Transverse colon (tissue), 4 donors: Measurements from ENCODE around the gene HOXB9. TPM values are rescaled to one million over a fixed set of nuclear protein-coding genes. Genes with fewer than 3 reads are reported as not detected.

Source experiments
- DNase-seq: peaks from one replicate; pipeline ENCODE4 v3.0.0-alpha.2; 2019
- H3K27ac ChIP-seq, 4 donors: fragments of 200-600 bp; sonication (generic); 2 replicates each; pipeline ENCODE4 v1.5.1; 2016 to 2018; ENCODE audit warnings: inconsistent platforms in 4 of 4
- H3K27me3 ChIP-seq: fragments of 200-600 bp; sonication (generic); 2 replicates; pipeline ENCODE4 v1.5.1; 2017; ENCODE audit warnings: inconsistent platforms
- H3K36me3 ChIP-seq, 4 donors: fragments of 200-600 bp; sonication (generic); 2 replicates each; pipeline ENCODE4 v1.5.1; 2017 to 2019; ENCODE audit warnings: inconsistent platforms in 4 of 4
- H3K4me1 ChIP-seq, 4 donors: fragments of 200-600 bp; sonication (generic); 2 replicates each; pipeline ENCODE4 v1.5.1; 2017 to 2020; ENCODE audit warnings: inconsistent platforms in 4 of 4
- H3K4me3 ChIP-seq, 4 donors: fragments of 200-600 bp; sonication (generic); 1 replicate in 1 of 4; 2 replicates in 3 of 4; pipeline versions ENCODE4 v1.5.1 to v1.6.1; 2017 to 2019; ENCODE audit warnings: inconsistent platforms in 4 of 4
- H3K9me3 ChIP-seq, 2 donors: fragments of 200-600 bp; sonication (generic); 2 replicates each; pipeline ENCODE4 v1.5.1; 2017 to 2019; ENCODE audit warnings: inconsistent platforms in 2 of 2
- EP300 ChIP-seq: sonication (generic); formaldehyde crosslinking; IDR thresholded peaks from one replicate; pipeline ENCODE4 v1.6.1; 2017; ENCODE audit warnings: antibody characterized with exemption, low read depth
- POLR2A ChIP-seq: fragments of 450-650 bp; IDR thresholded peaks from one replicate; pipeline ENCODE4 v1.6.1; 2016; ENCODE audit warnings: antibody characterized with exemption, mild to moderate bottlenecking, moderate library complexity
- POLR2AphosphoS5 ChIP-seq, 3 donors: sonication (generic); formaldehyde crosslinking; IDR thresholded peaks; one replicate each; pipeline ENCODE4 v1.6.1; 2016; ENCODE audit warnings: antibody characterized with exemption in 3 of 3
- WGBS, 2 donors: methylation state at CpG; one replicate each; pipeline ENCODE4 v1.1.5; 2018; ENCODE audit warnings: low coverage in 1 of 2; 5-methylcytosine and 5-hydroxymethylcytosine counted together
- in situ Hi-C, 4 donors: fragments of 200-750 bp; cut with MboI; loops; one replicate each; pipeline versions ENCODE4 v1.15.0 to v1.15.1; 2017; ENCODE audit warnings: low sequenced_read_pairs in 3 of 4, low pct_ligation_motif_present in 1 of 4, low pct_unique_long_range_greater_than_20kb in 1 of 4
- intact Hi-C: fragments of 100-400 bp; cut with DNase I; formaldehyde crosslinking; loops from one replicate; pipeline ENCODE4 v1.15.1; 2023; ENCODE audit warnings: low total_unique reads
- total RNA-seq, 4 donors: library from RNA; depleted of rRNA; stranded (reverse); fragments of >200 nt; gene quantifications; one replicate each; pipeline ENCODE4 v1.1.0, GENCODE V29; 2016
- TF ChIP-seq, protein P1 (sequence below), 5 experiments: fragments of 200-600 bp in 3 of 5; fragments of 450-650 bp in 2 of 5; sonication (generic) in 3 of 5; IDR thresholded peaks; 1 replicate in 2 of 5; 2 replicates in 3 of 5; pipeline ENCODE4 v1.5.1; 2016 to 2017; ENCODE audit warnings: antibody characterized with exemption in 5 of 5, inconsistent platforms in 3 of 5, mild to moderate bottlenecking in 2 of 5, moderate library complexity in 1 of 5

HOXB9 gene
- total RNA-seq, 4 donors from 2014 or later, result 19.8 to 54.3 (median 29.4) TPM

DNA sequence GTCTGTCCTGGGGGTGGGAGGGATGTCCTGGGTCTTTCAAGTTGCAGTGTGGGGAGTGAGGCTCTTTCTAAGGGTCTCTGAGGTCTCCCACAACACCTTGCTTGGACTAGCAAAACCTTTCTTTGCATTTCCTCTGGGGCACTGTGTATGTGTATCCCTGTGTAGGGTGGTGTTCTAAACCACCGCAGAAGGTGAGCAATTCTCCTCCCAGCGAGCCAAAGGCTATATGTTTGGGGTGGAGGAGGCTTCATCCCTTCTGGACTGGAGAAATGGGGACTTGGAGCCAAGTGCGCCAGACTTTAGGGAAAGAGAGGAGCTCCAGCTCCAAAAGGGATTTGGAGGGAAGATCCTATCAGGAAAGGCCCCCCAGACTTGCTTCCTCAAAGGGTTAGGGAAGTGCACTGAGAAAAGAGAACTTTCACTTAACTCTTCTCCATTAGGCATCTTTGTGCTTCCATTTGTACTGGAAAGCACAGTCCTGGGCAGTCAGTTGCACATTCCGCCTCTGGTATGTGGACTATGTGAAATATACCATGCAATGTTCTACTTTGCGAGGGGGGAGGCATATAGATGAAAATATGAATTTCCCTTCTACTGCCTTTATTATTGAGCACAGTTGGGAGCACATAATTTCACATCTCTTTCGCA, 18.9 kb upstream of the HOXB9 start:
- Histone ChIP-seq H3K4me3 (peak overlapping the region in 3 of 4 donors; percentile 57 to 60 (median 58)), H3K4me1 (peaks cover 2 to 30% (median 14%) of the 10 kb centered on the region in 4 donors), H3K27me3 (peaks cover 89% of the 10 kb centered on the region), H3K36me3 (no peaks in the 10 kb centered on the region), H3K9me3 (no peaks in the 10 kb centered on the region), H3K27ac (peak overlapping the region; percentile 86 to 93 (median 90))
- WGBS, 2 donors, result 38 to 58% methylated on average over 4 to 6 of the region's 6 CpGs
- in situ Hi-C loops (no loop called here), intact Hi-C loops (no loop called here)
- no peak for DNase-seq
- TF ChIP-seq, protein P1, sequence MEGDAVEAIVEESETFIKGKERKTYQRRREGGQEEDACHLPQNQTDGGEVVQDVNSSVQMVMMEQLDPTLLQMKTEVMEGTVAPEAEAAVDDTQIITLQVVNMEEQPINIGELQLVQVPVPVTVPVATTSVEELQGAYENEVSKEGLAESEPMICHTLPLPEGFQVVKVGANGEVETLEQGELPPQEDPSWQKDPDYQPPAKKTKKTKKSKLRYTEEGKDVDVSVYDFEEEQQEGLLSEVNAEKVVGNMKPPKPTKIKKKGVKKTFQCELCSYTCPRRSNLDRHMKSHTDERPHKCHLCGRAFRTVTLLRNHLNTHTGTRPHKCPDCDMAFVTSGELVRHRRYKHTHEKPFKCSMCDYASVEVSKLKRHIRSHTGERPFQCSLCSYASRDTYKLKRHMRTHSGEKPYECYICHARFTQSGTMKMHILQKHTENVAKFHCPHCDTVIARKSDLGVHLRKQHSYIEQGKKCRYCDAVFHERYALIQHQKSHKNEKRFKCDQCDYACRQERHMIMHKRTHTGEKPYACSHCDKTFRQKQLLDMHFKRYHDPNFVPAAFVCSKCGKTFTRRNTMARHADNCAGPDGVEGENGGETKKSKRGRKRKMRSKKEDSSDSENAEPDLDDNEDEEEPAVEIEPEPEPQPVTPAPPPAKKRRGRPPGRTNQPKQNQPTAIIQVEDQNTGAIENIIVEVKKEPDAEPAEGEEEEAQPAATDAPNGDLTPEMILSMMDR (IDR thresholded peaks at IDR 0.05), result no peak
- TF ChIP-seq POLR2A, result no peak
- no peak for TF ChIP-seq EP300
- no peak for TF ChIP-seq POLR2AphosphoS5 (IDR thresholded peaks at IDR 0.05)

DNA sequence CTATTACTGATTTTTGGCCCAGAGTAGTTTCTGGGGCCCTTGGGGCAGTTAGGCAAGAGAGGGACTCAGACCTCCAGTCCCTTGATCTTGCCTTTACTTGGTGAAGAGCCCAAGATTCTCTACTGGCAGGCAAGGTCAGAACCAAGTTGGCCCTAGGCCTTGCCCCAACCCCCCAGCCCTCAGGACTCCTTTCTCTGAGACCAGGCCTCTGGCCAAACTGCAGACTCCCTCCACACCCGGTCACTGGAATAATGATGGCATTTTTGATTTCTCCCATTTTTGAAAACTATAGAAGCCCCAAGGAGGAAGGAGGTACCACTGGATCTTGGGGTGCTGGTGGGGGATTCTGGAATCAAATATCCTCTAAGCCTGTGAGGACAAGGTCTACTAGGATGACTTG, 18.0 kb upstream of the HOXB9 start:
- no peak for DNase-seq
- Histone ChIP-seq H3K4me3 (peak overlapping the region in 3 of 4 donors; percentile 57 to 60 (median 58)), H3K4me1 (peaks cover 2 to 38% (median 18%) of the 10 kb centered on the region in 4 donors), H3K36me3 (no peaks in the 10 kb centered on the region), H3K27me3 (peaks cover 95% of the 10 kb centered on the region), H3K27ac (peak overlapping the region; percentile 86 to 93 (median 90)), H3K9me3 (no peaks in the 10 kb centered on the region)
- in situ Hi-C loops, result no loop called here
- TF ChIP-seq POLR2AphosphoS5 (IDR thresholded peaks at IDR 0.05) (no peak), POLR2A (no peak), EP300 (no peak)
- TF ChIP-seq, protein P1 (IDR thresholded peaks at IDR 0.05), result no peak
- intact Hi-C loops, result no loop called here
- 65% methylated on average over 1 of the region's 1 CpG; no CpG with 5 or more reads in 1 of the 2 donors for WGBS, 2 donors

DNA sequence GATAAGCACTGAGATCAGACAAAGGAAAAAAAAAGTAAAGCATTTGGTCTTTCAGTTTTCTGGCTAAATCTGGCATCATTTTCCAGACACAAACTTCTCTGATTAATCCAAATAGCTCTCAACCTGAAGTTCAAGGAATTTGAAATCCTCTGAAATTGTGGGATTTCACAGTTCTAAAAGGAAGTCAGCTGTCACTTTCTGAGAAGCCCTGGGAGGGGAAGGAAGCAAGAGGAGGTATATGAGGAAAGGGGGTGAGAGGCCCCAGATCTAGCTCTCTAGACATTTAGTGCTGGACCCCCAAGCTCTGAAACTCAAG, 17.5 kb upstream of the HOXB9 start:
- peaks cover 94% of the 10 kb centered on the region for H3K27me3 ChIP-seq
- no peaks in the 10 kb centered on the region for H3K9me3 ChIP-seq
- peaks cover 2 to 38% (median 20%) of the 10 kb centered on the region in 4 donors for H3K4me1 ChIP-seq
- intact Hi-C loops, result no loop called here
- peak overlapping the region in 2 of 4 donors; percentile 57 to 60 for H3K4me3 ChIP-seq
- DNase-seq, result no peak
- H3K36me3 ChIP-seq, result no peaks in the 10 kb centered on the region
- peak overlapping the region; percentile 86 to 93 (median 90) for H3K27ac ChIP-seq
- TF ChIP-seq POLR2AphosphoS5 (IDR thresholded peaks at IDR 0.05), result no peak
- no peak for TF ChIP-seq EP300
- TF ChIP-seq, protein P1 (IDR thresholded peaks at IDR 0.05), result no peak
- TF ChIP-seq POLR2A, result no peak
- in situ Hi-C loops, result no loop called here

GRCh38 chr17:48642843-48643696, 16.9 kb upstream of the HOXB9 start:
- H3K4me1 ChIP-seq, result peaks cover 2 to 37% (median 21%) of the 10 kb centered on the region in 4 donors
- peak overlapping the region in 3 of 4 donors; percentile 23 to 60 (median 57) for H3K4me3 ChIP-seq
- H3K9me3 ChIP-seq, result no peaks in the 10 kb centered on the region
- peak overlapping the region; percentile 86 to 93 (median 90) for H3K27ac ChIP-seq
- H3K27me3 ChIP-seq, result peaks cover 94% of the 10 kb centered on the region
- intact Hi-C loops, result no loop called here
- 29 to 37% methylated on average over 5 to 23 of the region's 23 CpGs for WGBS, 2 donors
- in situ Hi-C loops, result no loop called here
- no peak for DNase-seq
- TF ChIP-seq POLR2A (peak; percentile 34), POLR2AphosphoS5 (IDR thresholded peaks at IDR 0.05) (peak in 1 of 3 donors; percentile 26), EP300 (no peak)
- no peaks in the 10 kb centered on the region for H3K36me3 ChIP-seq
